OCI-M1 (cell line): ENCODE data around the gene KERA.
"Not testable (repeated sequence)": the region's sequence is repeated elsewhere in the genome, so short reads cannot be mapped to it uniquely, and the experiment has no call there.

Source experiments
- DNase-seq: peaks from one replicate; lab custom pipeline; 2025; lab: John Stamatoyannopoulos, UW

Gene KERA

GRCh38 chr12:91057368-91058165, at the start of gene KERA:
Gene KERA (minus strand): TSS chr12:91058024. CDS start chr12:91056281, 1,743 bp downstream.
- DNase-seq: no peak

GRCh38 chr12:91106283-91106682, 48.5 kb upstream of the KERA start:
- DNase-seq: no peak

DNA sequence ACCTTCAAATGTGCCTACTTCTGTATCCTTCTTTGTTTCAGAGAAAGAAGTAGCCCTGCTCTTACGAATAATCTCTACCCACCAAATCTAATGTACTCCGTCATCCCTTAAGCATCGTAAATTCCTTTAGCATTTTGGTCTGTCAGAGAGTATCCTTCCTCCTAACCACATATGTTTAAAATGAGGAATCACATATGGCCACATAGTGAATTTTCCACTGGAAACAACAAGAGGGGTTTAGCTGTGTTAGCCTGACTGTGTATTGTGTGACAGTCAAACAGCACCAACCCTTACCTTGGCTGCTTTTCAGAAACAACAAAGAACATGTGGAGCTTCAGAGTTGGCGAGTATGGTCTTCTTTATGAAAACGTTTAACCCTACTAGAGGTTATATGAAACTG, 48.0 kb upstream of the KERA start:
- no peak for DNase-seq

DNA sequence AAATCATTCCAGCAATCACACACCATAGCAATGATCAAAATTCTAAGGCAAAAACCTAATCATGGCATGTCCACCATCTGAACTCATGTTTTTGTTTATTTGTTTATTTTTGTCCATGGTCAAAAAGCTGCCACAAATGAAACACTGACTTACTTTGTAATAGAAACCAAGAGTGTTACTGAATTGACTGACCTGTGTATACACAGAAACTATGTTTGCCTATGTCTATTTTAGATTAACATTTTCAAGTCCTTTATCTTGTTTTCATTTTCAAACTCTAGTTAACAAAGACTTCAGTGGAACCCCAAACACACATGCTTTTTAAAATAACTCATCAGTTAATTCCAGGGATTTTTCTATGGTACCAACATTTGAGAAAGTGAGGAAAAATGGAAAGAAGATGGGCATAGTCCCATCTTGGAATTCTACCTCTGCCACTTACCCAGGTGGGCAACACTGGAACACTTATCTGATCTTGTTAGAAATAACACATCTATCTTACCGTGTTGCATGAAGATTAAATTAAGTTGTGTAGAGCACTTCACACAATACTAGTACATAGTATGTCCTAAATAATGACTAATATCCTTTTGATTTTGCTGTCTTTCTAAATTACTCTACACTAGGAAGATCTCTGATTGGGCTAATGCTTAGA, 47.1 kb upstream of the KERA start:
- DNase-seq: no peak

DNA sequence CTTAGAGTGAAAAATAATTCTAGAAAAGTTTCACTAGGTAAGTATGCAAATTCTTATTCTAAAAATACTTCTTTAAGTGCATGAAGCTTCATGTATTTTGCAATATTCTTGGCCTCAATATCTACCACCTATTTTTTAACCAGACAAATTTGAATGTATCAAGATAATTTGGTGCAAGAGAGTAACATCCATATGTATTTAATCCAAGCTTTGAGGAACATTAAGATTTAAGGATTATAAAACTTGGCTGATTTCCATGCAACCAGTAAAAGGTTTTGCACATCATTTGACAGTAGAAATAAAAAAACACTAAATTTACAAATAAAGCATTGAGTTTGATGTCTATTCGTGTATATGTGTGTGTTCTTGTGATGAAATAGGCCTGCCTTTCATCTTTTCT, 45.8 kb upstream of the KERA start:
- DNase-seq: no peak

DNA sequence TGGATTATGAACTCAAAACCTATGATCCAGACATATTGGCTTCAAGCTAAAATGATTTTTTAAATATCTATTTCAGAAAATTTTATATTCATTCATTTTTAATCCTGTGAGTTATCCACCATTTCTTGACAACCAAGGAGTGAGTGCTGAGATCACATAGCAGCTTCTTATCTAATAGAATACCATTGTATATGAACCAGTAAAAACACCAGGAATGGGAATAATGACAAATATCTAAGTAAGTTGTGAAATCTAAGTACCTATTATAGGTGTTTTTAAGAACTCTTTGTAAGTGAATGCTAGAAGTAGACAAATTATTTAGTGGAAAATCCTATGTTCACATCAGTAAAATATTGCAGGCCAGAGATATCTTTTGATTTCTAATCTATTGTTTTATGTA, 45.3 kb upstream of the KERA start:
- DNase-seq: no peak

DNA sequence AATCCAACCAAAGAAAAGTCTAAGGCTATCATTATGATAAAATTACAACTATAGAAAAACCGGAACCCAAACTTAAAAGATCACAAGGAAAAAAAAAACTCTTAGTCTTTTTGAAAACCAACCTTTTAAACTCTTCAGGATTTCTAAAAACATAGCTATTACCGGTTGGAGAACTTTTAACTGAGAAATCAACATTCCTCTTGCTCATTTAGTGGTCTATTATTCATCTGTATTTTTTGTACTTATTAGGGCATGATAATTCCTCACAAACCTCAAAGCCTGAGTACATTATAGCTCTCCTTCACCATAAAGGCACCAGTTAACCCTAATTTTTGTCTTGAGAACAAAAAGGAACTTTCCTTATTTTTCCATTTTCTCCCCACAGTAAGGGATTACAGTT, 43.1 kb upstream of the KERA start:
- DNase-seq: no peak

GRCh38 chr12:91099836-91100235, 42.0 kb upstream of the KERA start:
- DNase-seq: no peak

- no peak for DNase-seq
Observed at GRCh38 chr12:91099341-91099740, 41.5 kb upstream of the KERA start.

GRCh38 chr12:91098941-91099340, 41.1 kb upstream of the KERA start:
- no peak for DNase-seq

GRCh38 chr12:91098461-91098860, 40.6 kb upstream of the KERA start:
- DNase-seq: peak; percentile 14

DNA sequence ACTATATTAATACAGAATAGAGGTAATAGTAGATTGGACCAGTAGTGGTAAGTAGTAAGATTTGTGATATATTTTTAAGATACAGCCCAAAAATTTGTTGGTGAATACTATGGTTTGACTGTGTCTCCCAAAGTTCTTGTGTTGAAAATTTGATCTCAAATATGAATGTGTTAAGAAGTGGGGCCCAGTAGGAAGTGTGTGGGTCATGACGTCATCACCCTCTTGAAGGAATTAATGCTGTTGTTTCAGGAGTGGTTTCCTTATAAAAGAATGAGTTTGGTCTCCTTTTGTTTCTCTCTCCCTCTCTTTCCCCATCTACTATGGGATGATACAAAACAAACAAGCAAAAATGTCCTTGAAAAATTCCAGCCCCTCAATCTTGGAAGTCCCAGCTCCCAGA, 37.1 kb upstream of the KERA start:
- DNase-seq: no peak

GRCh38 chr12:91094032-91094662, 36.3 kb upstream of the KERA start:
- peak; percentile 28 for DNase-seq

- no peak for DNase-seq
Observed at GRCh38 chr12:91093341-91093740, 35.5 kb upstream of the KERA start.

GRCh38 chr12:91091916-91092715, 34.3 kb upstream of the KERA start:
- no peak for DNase-seq

- not testable (repeated sequence) for DNase-seq
Observed at GRCh38 chr12:91089953-91090352, 32.1 kb upstream of the KERA start.

DNA sequence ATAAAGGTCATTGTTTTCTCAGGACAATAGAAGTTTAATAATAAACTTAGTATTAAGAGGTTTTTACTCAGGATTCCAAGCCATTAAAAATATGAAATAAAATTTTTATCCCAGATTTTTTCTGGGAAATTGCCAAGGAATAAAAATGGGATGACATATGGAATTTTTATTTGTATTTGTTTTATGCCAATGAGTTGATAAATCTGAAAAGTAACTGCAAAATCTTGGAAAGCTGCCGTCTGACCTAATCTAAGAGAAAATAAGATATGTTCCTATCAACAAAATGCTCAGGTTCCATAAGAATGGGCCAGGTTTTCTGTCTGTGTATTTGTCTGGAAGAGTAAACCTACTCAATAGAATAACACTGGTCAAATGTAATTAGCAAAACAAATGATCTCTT, 22.2 kb upstream of the KERA start:
- no peak for DNase-seq

- no peak for DNase-seq
Observed at GRCh38 chr12:91078501-91078900, 20.7 kb upstream of the KERA start.

DNA sequence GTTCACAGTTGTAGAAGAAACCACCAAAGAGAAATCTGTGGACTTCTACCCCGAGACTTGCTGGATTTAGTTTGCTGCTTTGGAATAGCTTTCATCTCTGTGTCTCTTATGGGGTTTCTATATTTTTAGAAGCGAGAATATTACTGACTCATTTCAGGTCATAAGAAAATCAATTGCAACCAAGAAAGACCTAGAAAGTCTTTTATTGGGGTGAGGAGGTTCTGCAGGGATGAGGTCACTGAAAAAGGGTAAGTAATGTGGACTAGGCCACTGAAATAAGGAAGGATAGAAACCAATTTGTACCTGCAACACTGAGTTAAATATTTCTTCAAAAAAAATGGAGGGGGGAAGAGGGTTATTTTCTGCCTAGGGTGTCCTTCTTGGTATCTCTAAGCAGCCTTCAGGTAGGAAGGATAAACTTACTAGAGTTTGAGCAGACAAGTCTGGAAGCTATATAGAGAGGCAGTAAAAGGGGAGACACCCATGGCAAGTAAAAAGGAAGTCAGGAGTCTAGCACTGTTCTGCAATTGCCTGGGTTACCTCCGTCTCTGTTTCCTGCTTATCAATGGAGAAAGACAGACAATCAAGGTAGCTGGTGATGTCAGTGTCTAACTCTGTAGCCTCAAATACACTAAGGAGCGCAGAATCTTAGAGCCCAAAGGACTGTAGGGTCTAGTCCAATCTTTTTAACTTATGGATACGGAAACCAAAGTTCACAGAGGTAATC, 19.6 kb upstream of the KERA start:
- no peak for DNase-seq

DNA sequence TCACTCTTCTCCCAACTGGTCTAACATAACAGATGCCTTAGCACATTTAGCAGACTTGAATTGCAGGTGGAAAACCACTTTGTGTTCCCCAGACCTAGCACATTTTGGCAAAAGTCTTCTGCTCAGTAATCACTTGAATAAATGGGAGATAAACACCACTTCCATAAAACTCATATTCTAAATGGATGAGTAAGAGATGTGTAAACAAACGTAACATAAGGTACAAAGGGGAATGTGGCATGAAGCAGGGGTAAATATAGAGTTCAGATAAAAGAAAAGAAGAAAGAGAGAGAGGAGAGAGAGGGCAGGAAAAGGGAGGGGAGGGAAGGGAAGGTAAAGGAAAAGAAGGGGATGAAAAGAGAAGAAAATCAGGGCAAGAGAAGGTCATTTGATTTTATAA, 17.0 kb upstream of the KERA start:
- no peak for DNase-seq

DNA sequence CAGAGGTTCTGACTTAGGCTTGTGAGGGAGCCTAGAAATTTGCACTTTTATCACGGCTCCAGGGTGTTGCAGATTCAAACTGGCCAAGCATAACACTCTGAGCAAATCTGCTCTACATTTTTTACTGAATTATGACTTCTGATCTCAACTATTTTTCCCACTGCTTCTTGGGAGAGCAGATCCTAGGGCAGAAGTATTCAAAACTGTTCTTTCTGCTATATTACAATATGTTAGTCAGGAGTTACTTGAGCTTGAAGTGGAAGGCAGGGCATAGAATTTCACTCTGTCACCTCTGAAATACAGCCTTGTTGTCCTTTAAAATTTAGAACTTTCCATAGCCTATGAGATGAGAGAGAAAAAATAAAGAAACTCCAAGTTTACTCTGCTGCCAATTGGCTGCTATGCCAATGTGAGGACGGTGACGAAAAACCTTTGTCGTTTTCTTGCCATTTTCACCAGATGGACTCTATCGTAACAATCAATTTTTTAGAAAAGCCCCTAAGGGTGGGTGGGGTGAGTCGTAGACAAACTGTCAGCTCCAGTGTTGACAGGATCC, 16.4 kb upstream of the KERA start:
- DNase-seq: no peak
